ENCODE measurements around the gene ELL.
"Not testable (repeated sequence)": the region's sequence is repeated elsewhere in the genome, so short reads cannot be mapped to it uniquely, and the experiment has no call there.

ELL gene

DNA sequence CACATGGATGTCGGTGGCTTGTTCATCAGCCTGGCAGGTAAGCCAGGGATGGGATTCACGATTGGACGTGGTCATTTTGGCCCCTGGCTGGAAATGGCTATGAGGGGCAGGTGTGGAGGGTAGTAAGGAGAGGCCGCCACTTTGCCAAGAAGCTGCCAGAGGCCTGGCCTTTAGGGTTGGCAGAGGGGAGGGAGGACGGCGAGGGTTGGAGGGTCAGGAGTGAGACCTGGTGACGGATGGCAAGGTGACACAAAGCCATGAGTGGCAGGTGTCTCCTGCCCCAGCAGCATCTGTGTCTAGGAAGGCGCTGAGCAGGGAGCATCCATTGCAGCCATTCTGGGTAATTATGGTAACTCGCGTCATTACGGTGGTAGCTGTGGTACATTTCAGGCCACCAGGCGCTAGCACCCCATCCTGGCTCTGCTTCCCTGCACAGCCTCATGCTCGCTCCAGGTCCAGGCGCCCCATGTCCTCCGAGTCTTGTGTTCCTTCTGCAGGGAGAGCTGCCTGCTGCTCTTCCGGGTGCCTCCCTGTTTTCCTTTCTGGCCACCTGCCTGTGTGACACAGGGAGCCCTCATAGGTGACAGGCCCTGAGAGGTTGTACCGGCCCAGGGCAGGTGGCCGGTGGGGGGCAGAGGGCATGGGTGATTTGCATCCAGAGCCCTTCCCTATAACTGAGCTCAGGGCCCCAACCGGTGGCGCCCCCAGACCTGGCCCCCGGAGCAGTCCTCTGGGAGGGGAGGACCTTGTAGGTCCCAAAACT lies 98.4 kb downstream of the ELL start:
- no peak for DNase-seq (ENCODE audit: low read depth in 2 of 2)

- DNase-seq (ENCODE audit: low read depth in 2 of 2) = no peak
Measured at GRCh38 chr19:18422530-18423191, 99.2 kb downstream of the ELL start.

DNA sequence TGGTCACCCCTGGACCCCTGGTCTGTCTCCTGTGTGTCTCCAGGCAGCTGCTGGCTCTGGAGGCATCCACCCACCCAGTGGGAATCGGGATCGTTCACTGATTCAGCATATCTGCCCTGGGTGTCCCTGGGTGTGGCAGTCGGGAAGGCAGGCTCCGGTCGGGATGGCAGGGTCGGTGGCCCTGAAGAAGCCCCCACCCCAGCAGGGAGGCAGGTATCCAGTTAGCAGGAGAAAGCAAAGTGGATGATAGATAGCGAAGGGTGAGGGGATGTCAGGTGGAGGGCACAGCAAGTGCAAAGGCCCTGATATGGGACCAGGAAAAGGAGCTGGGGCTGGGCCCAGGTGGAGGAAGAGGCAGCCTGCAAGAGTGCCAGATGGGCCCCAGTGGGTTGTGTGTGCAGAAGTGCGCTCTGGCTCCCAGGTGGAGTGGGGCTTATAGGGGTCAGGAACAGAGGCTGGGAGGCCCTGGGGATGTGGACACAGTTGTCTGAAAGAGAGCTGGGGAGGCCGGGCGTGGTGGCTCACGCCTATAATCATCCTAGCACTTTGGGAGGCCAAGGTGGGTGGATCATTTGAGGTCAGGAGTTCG lies 100.4 kb downstream of the ELL start:
- no peak for DNase-seq (ENCODE audit: low read depth in 2 of 2)

GRCh38 chr19:18420930-18421329 lies 100.9 kb downstream of the ELL start:
- DNase-seq (ENCODE audit: low read depth in 2 of 2) = no peak

DNA sequence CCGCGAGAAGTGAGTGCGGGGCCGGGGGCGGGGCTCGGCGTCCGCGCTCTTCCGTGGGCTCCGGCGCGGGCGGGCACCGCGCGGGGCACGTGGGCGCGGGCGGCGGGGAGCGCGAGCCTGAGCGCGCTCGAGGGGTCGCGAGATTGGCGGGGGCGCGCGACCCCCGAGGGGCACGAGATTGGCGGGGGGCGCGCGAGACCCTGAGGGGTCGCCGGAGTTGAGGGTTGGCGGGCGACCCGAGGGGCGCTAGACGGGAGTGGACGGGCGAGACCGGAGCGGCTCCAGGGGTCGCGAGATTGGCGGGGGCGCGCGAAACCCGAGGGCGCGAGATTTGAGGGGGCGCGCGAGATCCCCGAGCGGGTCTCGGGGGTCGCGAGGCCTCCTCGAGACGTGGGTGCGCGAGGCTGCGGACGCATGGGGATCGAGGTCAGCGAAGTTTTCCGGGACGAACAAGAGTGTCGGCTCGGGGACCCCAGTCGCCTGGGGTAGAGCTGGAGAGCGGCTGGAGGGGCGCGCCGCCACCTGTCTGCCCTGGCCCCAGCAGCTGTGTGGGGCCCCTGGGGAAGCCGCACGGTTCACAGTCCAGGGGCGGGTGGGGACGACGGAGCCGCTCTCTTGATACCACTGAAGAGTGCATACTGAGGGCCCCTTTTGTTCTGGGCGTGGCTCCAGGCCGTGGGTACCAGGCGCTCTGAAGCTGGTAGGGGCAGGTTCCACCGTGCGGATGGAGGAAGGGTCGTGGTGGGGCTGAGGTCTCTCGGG lies 102.0 kb downstream of the ELL start:
- DNase-seq (ENCODE audit: low read depth in 2 of 2) = no peak

- DNase-seq (ENCODE audit: low read depth in 2 of 2) = peak; percentile 47 to 53
Measured at GRCh38 chr19:18419195-18419698, 102.6 kb downstream of the ELL start, which contains the start of gene SSBP4. SSBP4 (plus strand) TSS chr19:18419398; CDS start chr19:18419649, 251 bp downstream.

GRCh38 chr19:18418483-18419194 lies 103.2 kb downstream of the ELL start:
- no peak for DNase-seq (ENCODE audit: low read depth in 2 of 2)

DNA sequence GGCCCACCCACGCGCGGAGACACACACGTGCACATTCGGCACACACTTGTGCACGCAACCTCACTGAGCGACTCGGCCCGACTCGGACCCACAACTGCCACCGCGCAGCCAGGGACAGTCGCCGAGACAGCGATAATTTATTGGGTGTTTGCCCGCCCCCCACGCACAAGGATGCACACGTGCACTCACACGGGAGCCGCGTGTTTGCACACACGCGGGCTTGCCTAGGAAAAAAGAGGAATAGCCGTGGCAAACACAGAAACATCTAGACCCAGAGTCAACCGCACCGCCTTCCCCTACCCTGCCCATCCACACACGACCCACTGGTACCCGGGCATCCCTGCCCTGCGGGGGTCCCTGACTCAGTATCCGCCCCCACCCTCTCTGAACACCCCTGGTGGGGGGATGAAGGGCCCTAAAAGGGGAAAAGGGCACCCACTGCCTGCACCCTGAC lies 103.8 kb downstream of the ELL start:
- DNase-seq (ENCODE audit: low read depth in 2 of 2) = no peak

GRCh38 chr19:18417250-18418028 lies 104.4 kb downstream of the ELL start:
- DNase-seq (ENCODE audit: low read depth in 2 of 2) = no peak

DNA sequence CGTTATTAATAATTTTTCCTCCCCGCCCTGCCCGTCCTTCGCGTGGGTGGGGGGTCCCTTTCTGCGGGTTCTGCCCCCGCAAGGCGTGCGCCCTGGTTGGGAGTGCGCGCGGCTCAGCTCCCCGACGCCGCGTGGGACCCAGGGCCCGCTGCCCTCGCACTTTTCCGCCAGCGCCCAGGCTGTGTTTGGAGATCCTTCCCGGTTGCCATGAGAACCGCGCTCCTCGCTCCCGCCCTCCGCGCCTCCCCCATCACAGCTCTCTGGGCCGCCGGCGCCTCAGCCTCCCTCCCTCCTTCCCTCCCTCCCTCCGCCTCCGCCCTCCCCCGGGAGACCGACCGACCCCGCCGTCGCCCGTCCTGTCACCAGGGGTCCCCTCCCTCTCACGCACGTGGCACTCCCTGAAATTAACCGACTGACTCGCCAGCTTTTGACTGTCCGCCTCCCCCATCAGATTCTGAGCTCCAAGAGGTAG lies 105.1 kb downstream of the ELL start:
- peak in 1 of 2 experiments; percentile 62 for DNase-seq (ENCODE audit: low read depth in 2 of 2)

GRCh38 chr19:18415178-18415867 lies 106.5 kb downstream of the ELL start:
- no peak for DNase-seq (ENCODE audit: low read depth in 2 of 2)

GRCh38 chr19:18414504-18415177 lies 107.2 kb downstream of the ELL start:
- DNase-seq (ENCODE audit: low read depth in 2 of 2) = no peak

DNA sequence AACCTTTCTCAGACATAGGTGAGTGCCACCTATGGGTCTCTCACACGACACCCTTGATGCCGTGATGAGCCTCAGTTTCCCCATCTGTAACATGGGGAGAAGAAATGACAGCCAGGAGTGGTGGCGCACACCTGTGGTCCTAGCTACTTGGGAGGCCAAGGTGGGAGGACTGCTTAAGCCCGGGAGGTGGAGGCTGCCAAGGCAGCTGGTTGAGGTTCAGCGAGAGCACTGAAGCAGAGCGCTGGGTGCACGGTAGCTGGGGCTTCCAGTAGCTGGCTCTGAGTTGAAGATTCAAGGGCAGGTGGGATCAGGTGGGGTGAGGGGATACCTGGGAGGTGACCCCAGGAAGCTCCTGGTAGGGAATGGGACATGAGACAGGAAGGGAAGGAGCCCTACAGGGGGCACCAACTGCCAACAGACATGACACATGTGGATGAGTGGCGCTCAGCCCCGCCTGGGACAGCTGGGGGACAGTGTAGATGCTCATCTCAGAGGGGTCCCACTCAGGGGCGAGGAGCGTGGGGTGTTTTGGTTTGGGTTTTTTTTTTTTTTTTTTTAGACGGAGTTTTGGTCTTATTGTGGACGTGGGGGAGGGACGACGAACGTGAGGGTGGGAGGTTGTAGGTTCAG lies 109.1 kb downstream of the ELL start:
- no peak for DNase-seq (ENCODE audit: low read depth in 2 of 2)

DNA sequence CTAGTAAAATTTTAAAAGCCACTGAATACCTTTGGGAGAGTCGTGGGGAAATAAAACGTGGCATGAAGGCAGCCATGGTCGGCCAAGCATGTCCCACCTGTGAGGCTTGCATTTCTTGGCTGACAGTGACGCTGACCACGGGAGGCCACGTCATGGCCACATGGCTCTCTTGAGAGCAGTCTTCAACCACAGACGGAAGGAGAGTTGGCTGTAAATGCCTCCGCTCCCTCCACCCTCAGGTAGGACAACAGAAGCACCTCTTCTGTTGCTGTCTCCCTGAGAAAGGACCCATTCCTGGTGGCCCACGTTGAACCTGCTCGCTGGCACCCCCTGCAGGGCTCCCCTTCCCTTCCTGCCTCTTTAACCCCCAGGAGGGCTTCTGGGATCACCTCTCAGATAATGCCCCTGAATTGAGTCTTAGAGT lies 113.8 kb downstream of the ELL start:
- DNase-seq (ENCODE audit: low read depth in 2 of 2) = no peak

DNA sequence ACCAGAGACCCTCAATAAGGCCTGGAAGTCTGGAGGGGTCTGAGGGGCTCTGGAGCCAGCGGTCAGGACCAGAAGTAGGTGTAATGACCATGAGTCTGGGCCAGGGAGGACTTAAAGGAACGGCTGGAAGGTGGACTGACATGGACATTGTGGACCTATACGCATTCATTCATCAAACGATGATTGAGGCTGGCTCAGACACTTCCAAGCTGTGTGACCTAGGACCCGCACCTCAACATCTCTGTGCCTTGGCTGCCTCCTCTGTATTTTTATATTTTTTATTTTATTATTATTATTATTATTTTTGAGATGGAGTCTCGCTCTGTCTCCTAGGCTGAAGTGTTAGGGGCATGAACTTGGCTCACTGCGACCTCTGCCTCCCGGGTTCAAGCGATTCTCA lies 115.1 kb downstream of the ELL start:
- DNase-seq (ENCODE audit: low read depth in 2 of 2) = no peak

DNA sequence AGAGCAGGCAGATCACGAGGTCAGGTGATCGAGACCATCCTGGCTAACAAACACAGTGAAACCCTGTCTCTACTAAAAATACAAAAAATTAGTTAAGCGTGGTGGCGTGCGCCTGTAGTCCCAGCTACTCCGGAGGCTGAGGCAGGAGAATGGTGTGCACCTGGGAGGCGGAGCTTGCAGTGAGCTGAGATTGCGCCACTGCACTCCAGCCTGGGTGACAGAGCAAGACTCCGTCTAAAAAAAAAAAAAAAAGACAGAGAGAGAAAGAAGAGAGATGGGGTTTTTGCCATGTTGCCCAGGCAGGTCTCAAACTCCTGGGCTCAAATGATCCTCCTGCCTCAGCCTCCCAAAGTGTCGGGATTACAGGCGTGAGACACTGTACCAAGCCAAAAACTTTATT lies 116.1 kb downstream of the ELL start:
- DNase-seq (ENCODE audit: low read depth in 2 of 2) = not testable (repeated sequence)

DNA sequence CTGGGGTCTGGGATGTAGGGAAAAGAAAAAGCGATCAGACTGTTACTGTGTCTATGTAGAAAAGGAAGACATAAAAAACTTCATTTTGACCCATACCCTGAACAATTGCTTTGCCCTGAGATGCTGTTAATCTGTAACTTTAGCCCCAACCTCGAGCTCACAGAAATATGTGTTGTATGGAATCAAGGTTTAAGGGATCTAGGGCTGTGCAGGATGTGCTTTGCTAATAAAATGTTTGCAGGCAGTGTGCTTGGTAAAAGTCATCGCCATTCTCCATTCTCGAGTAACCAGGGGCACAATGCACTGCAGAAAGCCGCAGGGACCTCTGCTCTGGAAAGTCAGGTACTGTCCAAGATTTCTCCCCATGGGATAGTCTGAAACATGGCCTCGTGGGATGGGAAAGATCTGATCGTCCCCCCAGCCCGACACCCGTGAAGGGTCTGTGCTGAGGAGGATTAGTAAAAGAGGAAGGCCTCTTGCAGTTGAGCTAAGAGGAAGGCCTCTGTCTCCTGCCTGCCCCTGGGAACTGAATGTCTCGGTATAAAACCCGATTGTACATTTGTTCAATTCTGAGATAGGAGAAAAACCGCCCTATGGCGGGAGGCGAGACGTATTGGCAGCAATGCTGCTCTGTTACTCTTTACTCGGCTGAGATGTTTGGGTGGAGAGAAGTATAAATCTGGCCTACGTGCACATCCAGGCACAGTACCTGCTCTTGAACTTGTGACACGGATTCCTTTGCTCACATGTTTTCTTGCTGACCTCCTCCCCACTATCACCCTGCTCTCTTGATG lies 119.2 kb downstream of the ELL start:
- not testable (repeated sequence) for DNase-seq (ENCODE audit: low read depth in 2 of 2)

All from stimulated activated CD4-positive, alpha-beta T cell treated with anti-CD3 and anti-CD28 coated beads, Interleukin-12 subunit alpha, Interleukin-12 subunit beta, amount 100 ng/mL, for 24 hours (primary cell).